Ureter (tissue), 1 donor: ENCODE measurements around the gene RABGAP1. TPM values are rescaled to one million over a fixed set of nuclear protein-coding genes. Genes with fewer than 3 reads are reported as not detected.

Experiments
- DNase-seq: peaks from one replicate; pipeline ENCODE4 v3.0.0-alpha.2; 2020; ENCODE audit warnings: low spot score
- total RNA-seq: library from RNA; stranded (reverse); gene quantifications from one replicate; pipeline ENCODE4 v1.2.4, GENCODE V29; 2023
- donor health status: DM: yes; HTN: yes; CAD: no.

The RABGAP1 gene
- total RNA-seq, 1 donor from 2014 or later, result 96.4 TPM

- no peak for DNase-seq
Observed at GRCh38 chr9:122944960-122945888, 4.4 kb downstream of the RABGAP1 start.

- DNase-seq, result no peak
Observed at GRCh38 chr9:122946461-122947005, 5.7 kb downstream of the RABGAP1 start.

- no peak for DNase-seq
Observed at GRCh38 chr9:122948313-122948712, 7.5 kb downstream of the RABGAP1 start.

DNA sequence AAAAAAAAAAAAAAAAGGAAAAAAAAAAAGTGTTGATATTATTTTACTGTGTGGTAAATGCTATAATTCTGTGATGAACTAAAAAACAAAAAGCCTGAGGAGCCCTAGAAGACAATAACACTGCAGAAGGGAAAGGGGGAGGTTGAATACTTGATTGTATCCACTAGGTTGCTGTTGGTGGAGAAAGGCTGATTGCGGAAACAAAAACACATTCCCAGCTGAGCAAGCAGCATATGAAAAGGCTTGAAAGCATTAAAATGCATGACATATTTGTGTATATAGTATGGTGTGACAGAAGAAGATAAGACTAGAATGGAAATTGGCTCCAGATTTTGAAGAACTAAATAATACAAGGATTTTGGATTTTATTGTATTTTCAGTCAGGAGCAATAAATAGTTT, 8.9 kb downstream of the RABGAP1 start:
- no peak for DNase-seq

DNA sequence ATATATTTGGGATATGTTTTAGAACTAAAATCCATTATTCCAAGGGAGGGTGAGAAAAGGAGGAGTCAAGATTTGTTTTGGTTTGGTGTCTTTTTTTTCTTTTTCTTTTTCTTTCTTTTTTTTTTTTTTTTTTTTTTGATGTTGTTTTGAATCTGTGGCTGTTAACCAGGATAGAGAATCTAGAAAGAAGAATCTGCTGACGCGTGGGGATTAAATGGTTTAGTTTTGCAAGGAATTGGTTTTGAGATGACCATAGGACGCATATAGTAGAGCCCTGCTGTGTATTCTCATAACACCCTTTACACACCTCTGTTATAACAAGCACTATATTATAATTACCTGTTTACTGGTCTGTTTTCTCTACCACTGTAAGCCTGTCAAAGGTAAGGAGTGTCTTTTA, 9.4 kb downstream of the RABGAP1 start:
- no peak for DNase-seq

- DNase-seq, result no peak
Observed at GRCh38 chr9:122951056-122951455, 10.2 kb downstream of the RABGAP1 start.

- DNase-seq, result no peak
Observed at GRCh38 chr9:122954253-122954691, 13.5 kb downstream of the RABGAP1 start.

- no peak for DNase-seq
Observed at GRCh38 chr9:122955961-122956360, 15.1 kb downstream of the RABGAP1 start.

GRCh38 chr9:122961139-122961538, 20.3 kb downstream of the RABGAP1 start:
- no peak for DNase-seq

DNA sequence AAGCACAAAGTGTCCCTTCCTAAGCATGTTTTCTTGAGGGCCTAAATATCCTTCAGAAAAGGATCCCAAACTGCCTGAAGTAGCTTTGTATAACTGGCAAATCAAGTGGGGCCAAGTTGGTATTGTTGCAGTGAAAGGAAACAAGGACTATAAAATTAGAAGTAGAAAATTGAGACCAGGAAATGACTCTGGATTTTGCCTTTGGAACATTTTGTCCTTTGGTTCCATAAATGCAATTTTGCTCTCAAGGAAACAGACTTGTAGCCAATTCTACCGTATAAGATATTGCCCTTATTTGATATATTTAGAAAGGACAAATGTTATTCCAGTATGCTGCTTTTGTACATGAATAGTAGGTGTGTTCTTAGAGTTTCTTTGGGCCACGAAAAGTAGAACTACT, 34.4 kb downstream of the RABGAP1 start:
- DNase-seq, result no peak

DNA sequence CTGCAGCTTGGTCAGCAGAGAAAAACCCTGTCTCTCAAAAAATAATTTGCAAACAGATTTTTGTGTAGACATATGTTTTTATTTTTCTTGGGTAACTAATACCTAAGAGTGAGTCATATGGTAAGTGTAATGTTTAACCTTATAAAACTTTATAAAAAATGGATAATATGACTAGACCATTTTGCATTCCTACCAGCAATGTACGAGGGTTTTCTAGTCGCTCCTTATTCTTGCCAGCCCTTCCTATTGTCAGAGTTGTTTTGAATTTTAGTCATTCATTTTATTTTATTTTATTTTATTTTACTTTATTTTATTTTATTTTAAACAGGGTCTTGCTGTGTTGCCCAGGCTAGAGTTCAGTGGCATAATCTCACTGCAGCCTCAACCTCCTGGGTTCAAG, 37.8 kb downstream of the RABGAP1 start:
- DNase-seq, result no peak

DNA sequence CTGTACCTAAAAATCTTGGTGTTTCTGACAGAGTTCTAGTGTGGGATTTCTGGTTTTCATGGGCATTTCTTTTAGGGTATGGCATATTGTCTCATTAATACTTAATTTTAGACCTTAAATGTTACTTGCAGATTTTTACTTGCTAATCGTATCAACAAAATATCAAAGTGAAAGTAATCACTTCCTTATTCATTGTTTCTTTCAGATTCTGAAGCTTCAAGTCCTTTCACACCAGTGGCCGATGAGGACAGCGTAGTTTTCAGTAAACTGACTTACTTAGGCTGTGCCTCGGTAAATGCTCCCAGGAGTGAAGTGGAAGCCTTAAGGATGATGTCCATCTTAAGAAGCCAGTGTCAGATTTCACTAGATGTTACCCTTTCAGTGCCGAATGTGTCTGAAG, 45.2 kb downstream of the RABGAP1 start:
- no peak for DNase-seq

- no peak for DNase-seq
Observed at GRCh38 chr9:122988141-122988540, 47.3 kb downstream of the RABGAP1 start.

DNA sequence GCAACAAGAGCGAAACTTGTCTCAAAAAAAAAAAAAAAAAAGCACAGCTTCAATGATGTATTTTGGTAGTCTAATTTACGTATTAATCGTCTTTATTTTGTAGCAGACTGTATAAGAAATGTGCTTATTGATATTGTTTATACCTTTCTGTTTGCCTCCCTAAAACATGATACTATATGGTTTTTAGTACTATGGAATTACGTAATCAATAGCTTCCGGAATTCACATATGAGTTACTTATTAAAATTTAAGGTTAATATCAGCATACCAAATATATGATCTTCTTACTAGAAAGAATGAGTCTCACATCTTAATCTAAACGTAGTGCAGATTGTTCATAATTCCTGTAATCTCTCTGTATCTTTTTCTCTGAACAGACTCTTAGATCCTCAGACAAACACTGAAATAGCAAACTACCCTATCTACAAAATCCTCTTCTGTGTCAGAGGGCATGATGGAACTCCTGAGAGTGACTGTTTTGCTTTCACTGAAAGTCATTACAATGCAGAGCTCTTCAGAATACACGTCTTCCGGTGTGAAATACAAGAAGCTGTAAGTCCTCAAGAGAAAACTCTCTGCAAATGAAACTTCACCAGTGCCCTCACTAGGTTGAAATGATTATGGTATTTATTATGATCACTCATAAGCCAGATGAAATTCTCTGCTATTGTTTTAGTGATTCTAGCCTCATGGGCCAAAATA, 48.3 kb downstream of the RABGAP1 start:
- no peak for DNase-seq

GRCh38 chr9:122991370-122991830, 50.6 kb downstream of the RABGAP1 start:
- DNase-seq, result peak; percentile 41

DNA sequence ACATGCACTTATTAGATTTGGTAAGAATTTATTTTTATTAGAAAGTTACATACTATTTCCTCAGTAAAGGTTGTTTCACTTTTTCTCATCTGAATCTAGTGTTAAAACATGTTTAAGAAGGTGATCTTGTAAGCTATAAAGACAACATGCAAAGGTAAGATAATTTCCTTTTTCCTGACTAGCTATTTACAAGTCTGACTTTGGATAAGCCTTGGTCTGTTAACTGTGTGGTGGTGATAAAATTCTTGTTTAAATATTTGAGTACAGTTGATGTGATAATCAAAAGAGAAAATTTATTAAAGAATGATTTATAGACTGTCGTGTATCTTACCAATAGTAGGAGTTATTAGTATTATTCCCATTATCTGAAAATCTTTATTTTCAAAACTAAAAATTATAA, 55.8 kb downstream of the RABGAP1 start:
- no peak for DNase-seq

GRCh38 chr9:122998448-122998847, 57.6 kb downstream of the RABGAP1 start:
- no peak for DNase-seq

GRCh38 chr9:123000371-123001068, 59.7 kb downstream of the RABGAP1 start:
- no peak for DNase-seq

- no peak for DNase-seq
Observed at GRCh38 chr9:123002754-123003153, 61.9 kb downstream of the RABGAP1 start.

DNA sequence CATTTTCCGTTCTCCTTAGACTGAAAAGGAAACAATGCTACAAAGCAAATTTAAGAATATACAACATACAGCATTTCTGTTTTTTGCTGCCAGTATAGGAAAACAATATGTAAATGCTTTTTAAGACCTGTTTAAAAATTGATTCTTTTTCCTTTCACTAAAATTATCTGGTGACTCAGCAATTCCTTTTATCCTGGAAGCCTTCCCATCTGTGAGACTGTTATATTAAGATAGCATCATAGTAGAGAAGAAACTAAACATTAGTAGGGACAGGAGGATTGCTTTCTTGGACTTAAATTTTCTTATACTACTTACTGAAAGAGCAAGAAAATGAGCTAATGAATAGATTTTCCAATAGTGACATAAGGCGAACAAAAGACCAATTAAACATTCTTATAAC, 62.6 kb downstream of the RABGAP1 start:
- no peak for DNase-seq

DNA sequence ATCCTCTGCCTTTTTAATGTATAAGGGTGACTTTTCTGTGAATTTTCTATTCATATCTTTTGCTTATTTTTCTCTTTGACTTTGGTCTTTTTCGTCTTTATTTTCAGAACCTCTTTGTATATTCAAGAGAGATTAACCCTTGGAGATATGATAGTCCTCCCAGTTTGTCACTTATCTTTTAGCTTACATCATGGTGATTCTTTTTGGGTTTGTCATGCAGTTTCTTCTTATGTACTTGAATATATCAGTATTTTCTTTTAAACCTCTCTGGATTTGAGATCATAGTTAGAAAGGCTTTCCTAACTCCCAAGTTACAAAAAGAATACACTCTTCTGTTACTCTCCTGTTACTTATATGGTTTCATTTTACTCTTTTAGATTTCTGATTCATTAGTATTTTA, 65.1 kb downstream of the RABGAP1 start:
- DNase-seq, result no peak

DNA sequence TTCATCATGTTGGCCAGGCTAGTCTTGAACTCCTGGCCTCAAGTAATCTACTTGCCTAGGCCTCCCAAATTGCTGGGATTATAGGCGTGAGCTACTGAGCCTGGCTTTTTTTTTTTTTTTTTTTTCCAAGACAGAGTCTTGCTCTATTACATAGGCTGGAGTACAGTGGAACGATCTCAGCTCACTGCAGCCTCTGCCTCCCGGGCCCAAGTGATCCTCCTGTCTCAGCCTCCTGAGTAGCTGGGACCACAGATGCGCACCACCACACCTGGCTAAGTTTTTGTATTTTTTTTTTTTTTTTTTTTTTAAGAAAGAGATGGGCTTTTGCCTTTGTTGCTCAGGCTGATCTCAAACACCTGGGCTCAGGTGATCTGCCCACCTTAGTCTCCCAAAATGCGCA, 66.4 kb downstream of the RABGAP1 start:
- no peak for DNase-seq
